HepG2 (cell line): Measurements from ENCODE around the gene SERHL2. TPM values are rescaled to one million over a fixed set of nuclear protein-coding genes. Genes with fewer than 3 reads are reported as not detected.
A peak's percentile ranks its signal among the peaks of the same experiment; 100 is the strongest.

Experiments used
- ATAC-seq: fragments of 200-7000 bp; cut with Tn5 transposase; 3 replicates; pipeline ENCODE4 v1.9.1; 2020; ENCODE audit warnings: mild to moderate bottlenecking, moderate library complexity
- BruUV-seq: library from RNA; stranded (reverse); fragments of 400-500 nt; replicated peaks from 2 replicates; lab custom pipeline; 2021; lab: Mats Ljungman, UMichigan
- CTCF ChIA-PET: fragments of 300-600 bp; formaldehyde crosslinking; extraction: SDS; loops from one replicate; lab custom pipeline; 2021; ENCODE audit warnings: low total read pairs, inconsistent platforms, low intra/inter-chr PET ratio; lab: Yijun Ruan, JAX
- POLR2A ChIA-PET: fragments of 350-600 bp; sonication (Branson Sonifier 250); formaldehyde crosslinking; loops from one replicate; lab custom pipeline; 2020; ENCODE audit warnings: antibody characterized with exemption, inconsistent platforms; lab: Yijun Ruan, JAX
- DNase-seq: peaks from one replicate; pipeline ENCODE4 v3.0.0-alpha.2; 2015; ENCODE audit warnings: low spot score
- FAIRE-seq: peaks from 3 replicates; lab custom pipeline; 2011; peaks lifted over from hg19 to GRCh38; lab: Jason Lieb, UNC
- H2AFZ ChIP-seq: one replicate; pipeline ENCODE4 v1.6.1; 2011; ENCODE audit warnings: low read length, inconsistent platforms
- H3K27ac ChIP-seq: fragments of 300-600 bp; 3 replicates; pipeline ENCODE4 v1.8.0; 2011; ENCODE audit warnings: mixed run types, mild to moderate bottlenecking, mixed read lengths, low read length, inconsistent platforms; ENCODE audit not compliant: insufficient read depth; ENCODE audit errors: extremely low read length
- H3K27me3 ChIP-seq, 2 experiments: fragments of 200-600 bp in 1 of 2; 2 replicates in 1 of 2; 3 replicates in 1 of 2; pipeline versions ENCODE4 v1.6.0 to v1.8.0; 2011; ENCODE audit warnings: low read length in 2 of 2, mild to moderate bottlenecking in 2 of 2, moderate library complexity in 2 of 2, inconsistent platforms in 1 of 2; ENCODE audit not compliant: insufficient read depth in 2 of 2, control insufficient read depth in 1 of 2
- H3K36me3 ChIP-seq, 2 experiments: fragments of 200-600 bp in 1 of 2; replicated peaks in 1 of 2; 2 replicates in 1 of 2; 3 replicates in 1 of 2; pipeline versions ENCODE4 v1.5.1 to v1.8.0; 2011; ENCODE audit warnings: low read length in 2 of 2, inconsistent platforms in 1 of 2; ENCODE audit not compliant: insufficient read depth in 2 of 2, control insufficient read depth in 1 of 2
- H3K4me1 ChIP-seq: 2 replicates; pipeline ENCODE4 v1.5.1; 2012; ENCODE audit warnings: low read length, inconsistent platforms; ENCODE audit not compliant: insufficient read depth
- H3K4me2 ChIP-seq: 2 replicates; pipeline ENCODE4 v1.6.0; 2011; ENCODE audit warnings: low read depth, low read length, inconsistent platforms
- H3K4me3 ChIP-seq, 3 experiments: fragments of 200-600 bp in 1 of 3; sonication (generic), shearing (Covaris generic) in 1 of 3; replicated peaks in 1 of 3; 2 replicates each; pipeline ENCODE4 v1.5.1; 2011 to 2016; ENCODE audit warnings: low read length in 3 of 3, inconsistent platforms in 2 of 3, low read depth in 2 of 3, mild to moderate bottlenecking in 2 of 3, control low read depth in 1 of 3, mixed read lengths in 1 of 3; ENCODE audit not compliant: insufficient read depth in 1 of 3
- H3K79me2 ChIP-seq: one replicate; pipeline ENCODE4 v1.6.1; 2011; ENCODE audit warnings: low read length, inconsistent platforms; ENCODE audit not compliant: insufficient read depth
- H3K9ac ChIP-seq: 2 replicates; pipeline ENCODE4 v1.6.0; 2011; ENCODE audit warnings: mild to moderate bottlenecking, low read depth, low read length, inconsistent platforms; ENCODE audit not compliant: insufficient read depth
- H3K9me3 ChIP-seq: 2 replicates; pipeline ENCODE4 v1.5.1; 2012; ENCODE audit warnings: mild to moderate bottlenecking, low read length
- H4K20me1 ChIP-seq: 2 replicates; pipeline ENCODE4 v1.6.0; 2011; ENCODE audit warnings: inconsistent platforms, mild to moderate bottlenecking, low read length, moderate library complexity; ENCODE audit not compliant: insufficient read depth
- FOXK1 ChIP-seq: sonication (generic); formaldehyde crosslinking; IDR thresholded peaks from 2 replicates; pipeline ENCODE4 v1.4.0; 2020; ENCODE audit warnings: low read depth, missing genetic modification reagents, borderline replicate concordance
- FOXO1 ChIP-seq: sonication (generic); formaldehyde crosslinking; IDR thresholded peaks from 2 replicates; pipeline ENCODE4 v1.4.0; 2020; ENCODE audit warnings: missing genetic modification reagents
- GATAD1 ChIP-seq: IDR thresholded peaks from 2 replicates; pipeline ENCODE4 v1.6.1; 2016; ENCODE audit warnings: missing genetic modification reagents, missing compliant biosample characterization
- GLI4 ChIP-seq: sonication (generic); formaldehyde crosslinking; IDR thresholded peaks from 2 replicates; pipeline ENCODE4 v1.5.1; 2020; ENCODE audit warnings: missing genetic modification reagents, mild to moderate bottlenecking, moderate library complexity, borderline replicate concordance
- HNF4A ChIP-seq: sonication (generic); formaldehyde crosslinking; IDR thresholded peaks from 2 replicates; pipeline ENCODE4 v1.4.0; 2020; ENCODE audit warnings: missing genetic modification reagents
- HOXA7 ChIP-seq: sonication (generic); formaldehyde crosslinking; IDR thresholded peaks from 2 replicates; pipeline ENCODE4 v1.8.1; 2022; ENCODE audit warnings: mild to moderate bottlenecking, missing genetic modification reagents, moderate library complexity
- IKZF1 ChIP-seq: fragments of 450-650 bp; IDR thresholded peaks from 2 replicates; pipeline ENCODE4 v1.7.1; 2016
- KAT2B ChIP-seq: fragments of 150-350 bp; IDR thresholded peaks from 2 replicates; pipeline ENCODE4 v1.6.1; 2014; ENCODE audit warnings: low read depth, low read length, borderline replicate concordance
- NFE2L2 ChIP-seq: fragments of 150-350 bp; IDR thresholded peaks from 2 replicates; pipeline ENCODE4 v1.6.1; 2014; ENCODE audit warnings: low read length
- NRL ChIP-seq: sonication (generic); formaldehyde crosslinking; IDR thresholded peaks from 2 replicates; pipeline ENCODE4 v1.5.0; 2020; ENCODE audit warnings: missing genetic modification reagents, mild to moderate bottlenecking, moderate library complexity, borderline replicate concordance
- PHB2 ChIP-seq: fragments of 450-650 bp; IDR thresholded peaks from 2 replicates; pipeline ENCODE4 v1.6.1; 2018; ENCODE audit not compliant: partially characterized antibody
- RARG ChIP-seq: sonication (generic); formaldehyde crosslinking; IDR thresholded peaks from 2 replicates; pipeline ENCODE4 v1.4.0; 2020; ENCODE audit warnings: low read depth, mild to moderate bottlenecking, missing genetic modification reagents
- RBAK ChIP-seq: sonication (generic); formaldehyde crosslinking; IDR thresholded peaks from 2 replicates; pipeline ENCODE4 v1.5.1; 2020; ENCODE audit warnings: mild to moderate bottlenecking, missing genetic modification reagents
- SCMH1 ChIP-seq: sonication (generic); formaldehyde crosslinking; IDR thresholded peaks from 2 replicates; pipeline ENCODE4 v1.9.0; 2021; ENCODE audit warnings: missing genetic modification reagents, mild to moderate bottlenecking, borderline replicate concordance
- SP2 ChIP-seq: sonication (generic); formaldehyde crosslinking; IDR thresholded peaks from 2 replicates; pipeline ENCODE4 v1.5.1; 2020; ENCODE audit warnings: mild to moderate bottlenecking, missing genetic modification reagents
- SP4 ChIP-seq: sonication (generic); formaldehyde crosslinking; IDR thresholded peaks from 2 replicates; pipeline ENCODE4 v1.8.1; 2023; ENCODE audit warnings: mild to moderate bottlenecking, missing genetic modification reagents
- SP5 ChIP-seq: IDR thresholded peaks from 2 replicates; pipeline ENCODE4 v1.6.1; 2016; ENCODE audit warnings: low read depth, borderline replicate concordance
- ZNF121 ChIP-seq: sonication (generic); formaldehyde crosslinking; IDR thresholded peaks from 2 replicates; pipeline ENCODE4 v1.5.0; 2020; ENCODE audit warnings: mild to moderate bottlenecking, missing genetic modification reagents
- ZNF234 ChIP-seq: sonication (generic); formaldehyde crosslinking; conservative IDR thresholded peaks from 2 replicates; pipeline ENCODE4 v1.5.1; 2020; ENCODE audit warnings: mild to moderate bottlenecking, missing genetic modification reagents
- ZNF749 ChIP-seq: sonication (generic); formaldehyde crosslinking; IDR thresholded peaks from 2 replicates; pipeline ENCODE4 v1.8.0; 2022; ENCODE audit warnings: mild to moderate bottlenecking, missing genetic modification reagents, moderate library complexity, borderline replicate concordance
- ZNF766 ChIP-seq: sonication (generic); formaldehyde crosslinking; IDR thresholded peaks from 2 replicates; pipeline ENCODE4 v1.5.0; 2020; ENCODE audit warnings: missing genetic modification reagents, borderline replicate concordance
- WGBS: methylation state at CpG from one replicate; pipeline ENCODE4 v1.1.6; 2017; ENCODE audit warnings: low lambda C conversion rate; 5-methylcytosine and 5-hydroxymethylcytosine counted together
- in situ Hi-C: cut with HindIII; loops from 2 replicates; pipeline ENCODE4 v1.10.0; 2017; ENCODE audit warnings: low pct_unique_long_range_greater_than_20kb; ENCODE audit not compliant: extremely low pct_ligation_motif_present
- intact Hi-C: fragments of 100-400 bp; cut with micrococcal nuclease; formaldehyde crosslinking; loops from one replicate; pipeline ENCODE4 v1.10.0; 2022; ENCODE audit not compliant: unreplicated experiment
- polyA plus RNA-seq, 8 experiments: library from polyadenylated mRNA; depleted of rRNA in 3 of 8; stranded (reverse) in 7 of 8; unstranded in 1 of 8; fragments of >200 nt; fragmentation: Illumina TruSeq in 4 of 8; extraction: Trizol in 4 of 8; gene quantifications; 2 replicates each; pipeline versions ENCODE4 v1.2.1 to v1.2.3, GENCODE V29; 2011 to 2016; ENCODE audit warnings: low read depth in 4 of 8, missing spikeins in 1 of 8, mixed read lengths in 1 of 8; ENCODE audit not compliant: insufficient read depth in 1 of 8
- total RNA-seq, 5 experiments: library from RNA; depleted of rRNA; stranded (reverse); fragments of >200 nt; fragmentation: Illumina TruSeq; extraction: Trizol; gene quantifications; 2 replicates each; pipeline ENCODE4 v1.2.3, GENCODE V29; 2016; ENCODE audit warnings: low read depth in 1 of 5
- TF ChIP-seq, protein P1 (sequence below): sonication (generic); formaldehyde crosslinking; IDR thresholded peaks from 2 replicates; pipeline ENCODE4 v1.8.0; 2022; ENCODE audit warnings: low read depth, missing genetic modification reagents
- TF ChIP-seq, protein P2 (sequence below): sonication (generic); formaldehyde crosslinking; IDR thresholded peaks from 2 replicates; pipeline ENCODE4 v1.5.0; 2020; ENCODE audit warnings: missing genetic modification reagents
- TF ChIP-seq, protein P3 (sequence below): sonication (generic); formaldehyde crosslinking; IDR thresholded peaks from 2 replicates; pipeline ENCODE4 v1.5.0; 2020; ENCODE audit warnings: missing genetic modification reagents

SERHL2 gene
- total and polyA plus RNA-seq, 2 of the 13 experiments (the other 11 are each of a cell fraction or from before 2014, with no cell fraction given): 1.0 to 1.8 TPM

- peak; percentile 87 for ATAC-seq
- peak; percentile 87 for DNase-seq
- in situ Hi-C loops (no loop called here), intact Hi-C loops (no loop called here)
- ChIA-PET POLR2A (no interaction called here), CTCF (interaction anchor here (0.7 kb wide), 1 partner anchor 16 kb away, joined by 3 read pairs; no protein-coding TSS in a partner anchor)
- WGBS: 0% methylated on average over 2 of the region's 2 CpGs
- Histone ChIP-seq H3K36me3 (no peaks in the 10 kb centered on the region), H3K79me2 (no peaks in the 10 kb centered on the region), H3K9me3 (no peaks in the 10 kb centered on the region), H3K9ac (no peak overlapping the region), H4K20me1 (no peaks in the 10 kb centered on the region), H3K4me1 (peaks cover 39% of the 10 kb centered on the region), H3K4me2 (no peak overlapping the region), H3K27me3 (no peaks in the 10 kb centered on the region), H2AFZ (no peak overlapping the region), H3K4me3 (no peak overlapping the region), H3K27ac (peak overlapping the region; percentile 34)
- BruUV-seq: no TSS peak
- FAIRE-seq: peak; percentile 48
- TF ChIP-seq, protein P1, sequence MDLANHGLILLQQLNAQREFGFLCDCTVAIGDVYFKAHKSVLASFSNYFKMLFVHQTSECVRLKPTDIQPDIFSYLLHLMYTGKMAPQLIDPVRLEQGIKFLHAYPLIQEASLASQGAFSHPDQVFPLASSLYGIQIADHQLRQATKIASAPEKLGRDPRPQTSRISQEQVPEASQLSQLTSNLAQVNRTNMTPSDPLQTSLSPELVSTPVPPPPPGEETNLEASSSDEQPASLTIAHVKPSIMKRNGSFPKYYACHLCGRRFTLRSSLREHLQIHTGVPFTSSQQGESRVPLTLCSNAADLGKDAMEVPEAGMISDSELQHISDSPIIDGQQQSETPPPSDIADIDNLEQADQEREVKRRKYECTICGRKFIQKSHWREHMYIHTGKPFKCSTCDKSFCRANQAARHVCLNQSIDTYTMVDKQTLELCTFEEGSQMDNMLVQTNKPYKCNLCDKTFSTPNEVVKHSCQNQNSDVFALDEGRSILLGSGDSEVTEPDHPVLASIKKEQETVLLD: no peak
- TF ChIP-seq FOXK1 (0 out of 2 replicates have a peak, but pooled peaks have one; percentile 16), FOXO1 (CRISPR knock-in tag) (no peak), ZNF749 (no peak), SCMH1 (CRISPR knock-in tag) (no peak), RARG (CRISPR knock-in tag) (no peak), GLI4 (CRISPR knock-in tag) (no peak), HNF4A (no peak), ZNF121 (CRISPR knock-in tag) (no peak), SP4 (no peak), ZNF234 (CRISPR knock-in tag) (no peak), SP5 (CRISPR knock-in tag) (no peak), SP2 (CRISPR knock-in tag) (no peak), NRL (CRISPR knock-in tag) (no peak), PHB2 (no peak), HOXA7 (CRISPR knock-in tag) (no peak), IKZF1 (no peak), RBAK (CRISPR knock-in tag) (no peak), GATAD1 (CRISPR knock-in tag) (no peak), ZNF766 (CRISPR knock-in tag) (no peak), NFE2L2 (no peak), KAT2B (no peak)
- TF ChIP-seq, protein P2, sequence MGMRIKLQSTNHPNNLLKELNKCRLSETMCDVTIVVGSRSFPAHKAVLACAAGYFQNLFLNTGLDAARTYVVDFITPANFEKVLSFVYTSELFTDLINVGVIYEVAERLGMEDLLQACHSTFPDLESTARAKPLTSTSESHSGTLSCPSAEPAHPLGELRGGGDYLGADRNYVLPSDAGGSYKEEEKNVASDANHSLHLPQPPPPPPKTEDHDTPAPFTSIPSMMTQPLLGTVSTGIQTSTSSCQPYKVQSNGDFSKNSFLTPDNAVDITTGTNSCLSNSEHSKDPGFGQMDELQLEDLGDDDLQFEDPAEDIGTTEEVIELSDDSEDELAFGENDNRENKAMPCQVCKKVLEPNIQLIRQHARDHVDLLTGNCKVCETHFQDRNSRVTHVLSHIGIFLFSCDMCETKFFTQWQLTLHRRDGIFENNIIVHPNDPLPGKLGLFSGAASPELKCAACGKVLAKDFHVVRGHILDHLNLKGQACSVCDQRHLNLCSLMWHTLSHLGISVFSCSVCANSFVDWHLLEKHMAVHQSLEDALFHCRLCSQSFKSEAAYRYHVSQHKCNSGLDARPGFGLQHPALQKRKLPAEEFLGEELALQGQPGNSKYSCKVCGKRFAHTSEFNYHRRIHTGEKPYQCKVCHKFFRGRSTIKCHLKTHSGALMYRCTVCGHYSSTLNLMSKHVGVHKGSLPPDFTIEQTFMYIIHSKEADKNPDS (CRISPR knock-in tag): no peak
- TF ChIP-seq, protein P3, sequence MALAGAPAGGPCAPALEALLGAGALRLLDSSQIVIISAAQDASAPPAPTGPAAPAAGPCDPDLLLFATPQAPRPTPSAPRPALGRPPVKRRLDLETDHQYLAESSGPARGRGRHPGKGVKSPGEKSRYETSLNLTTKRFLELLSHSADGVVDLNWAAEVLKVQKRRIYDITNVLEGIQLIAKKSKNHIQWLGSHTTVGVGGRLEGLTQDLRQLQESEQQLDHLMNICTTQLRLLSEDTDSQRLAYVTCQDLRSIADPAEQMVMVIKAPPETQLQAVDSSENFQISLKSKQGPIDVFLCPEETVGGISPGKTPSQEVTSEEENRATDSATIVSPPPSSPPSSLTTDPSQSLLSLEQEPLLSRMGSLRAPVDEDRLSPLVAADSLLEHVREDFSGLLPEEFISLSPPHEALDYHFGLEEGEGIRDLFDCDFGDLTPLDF (CRISPR knock-in tag): no peak
Observed at GRCh38 chr22:42544686-42545085, 9.1 kb upstream of the SERHL2 start.
